H4 (cell line): ENCODE results near the gene KCTD6. TPM values are rescaled to one million over a fixed set of nuclear protein-coding genes. Genes with fewer than 3 reads are reported as not detected.
"Not testable (repeated sequence)": the region's sequence is repeated elsewhere in the genome, so short reads cannot be mapped to it uniquely, and the experiment has no call there.

Source experiments
- DNase-seq: peaks from one replicate; pipeline ENCODE4 v3.0.0-alpha.2; 2015; ENCODE audit warnings: low spot score
- total RNA-seq: library from RNA; depleted of rRNA; stranded (reverse); fragments of >200 nt; shearing (Covaris generic); gene quantifications from 2 replicates; pipeline ENCODE4 v1.2.3, GENCODE V29; 2014

KCTD6 gene
- total RNA-seq, 1 experiment from 2014 or later = 11.1 TPM

DNA sequence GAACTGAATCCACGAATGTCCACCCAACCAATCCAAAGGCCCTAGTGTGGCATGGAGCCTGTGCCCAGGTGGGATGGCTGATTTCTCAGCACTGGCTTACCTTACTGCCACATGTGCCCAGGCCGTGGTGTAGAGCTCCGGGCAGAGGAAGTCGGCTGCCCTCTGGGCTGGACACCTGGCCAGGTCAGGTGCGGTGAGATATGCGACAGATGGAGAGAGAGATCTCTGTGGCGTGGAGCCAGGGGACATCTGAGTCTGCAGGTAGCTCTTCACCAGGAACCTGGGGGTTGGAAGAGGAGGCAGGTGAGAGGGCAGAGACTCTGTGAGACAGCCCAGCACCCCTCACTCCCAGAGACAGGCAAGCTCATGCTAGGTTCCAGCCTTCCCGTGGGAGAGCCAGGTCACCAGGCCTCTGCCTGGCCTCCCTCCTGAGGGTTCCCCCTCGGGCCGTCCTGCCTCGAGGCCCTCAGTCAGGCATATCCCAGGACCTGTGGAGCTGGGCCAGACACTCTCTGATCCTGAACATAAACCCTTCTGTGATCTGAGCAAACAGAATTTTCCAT, 32.5 kb downstream of the KCTD6 start:
- no peak for DNase-seq

DNA sequence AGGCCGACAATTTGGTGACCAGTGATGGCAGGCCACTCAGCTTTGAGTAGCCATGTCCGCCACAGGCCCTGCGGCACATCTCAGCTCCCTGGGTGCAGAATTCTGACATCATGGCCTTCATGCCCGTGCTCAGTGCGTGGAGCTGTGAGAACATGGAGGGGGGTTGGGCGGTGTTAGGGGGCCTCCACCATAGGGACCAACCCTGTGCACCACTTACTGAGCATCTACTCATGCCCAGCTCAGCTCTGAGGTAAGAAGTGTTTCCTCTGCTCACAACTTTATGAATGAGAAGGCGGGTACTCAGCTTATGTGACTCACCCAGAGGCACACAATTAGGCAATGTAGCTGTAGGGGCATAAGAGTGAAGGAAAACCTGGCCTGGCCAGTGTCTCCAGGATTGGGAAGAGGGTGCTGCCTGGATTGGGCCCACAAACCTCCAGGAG, 34.6 kb downstream of the KCTD6 start:
- peak; percentile 89 for DNase-seq

GRCh38 chr3:58527440-58527839, 35.5 kb downstream of the KCTD6 start:
- DNase-seq = not testable (repeated sequence)

DNA sequence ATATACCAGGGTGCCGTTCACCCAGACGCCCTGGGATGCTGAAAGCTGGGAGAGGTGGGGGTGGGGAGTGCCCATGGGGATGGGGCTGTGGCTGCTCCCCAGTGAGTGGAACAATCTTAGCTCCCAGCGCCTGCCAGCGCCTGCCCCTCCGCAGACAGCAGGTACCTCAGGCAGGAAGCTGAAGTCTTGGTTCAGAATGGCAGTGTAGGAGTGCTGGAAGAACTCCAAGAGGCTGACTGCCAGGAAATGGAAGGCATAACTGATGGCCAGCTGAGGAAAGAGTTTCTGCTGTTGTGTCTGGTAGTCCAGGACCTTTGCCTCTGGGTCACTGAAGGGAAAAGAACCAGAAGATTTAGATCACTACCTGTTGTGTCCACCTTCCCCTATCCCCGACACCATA, 36.7 kb downstream of the KCTD6 start:
- DNase-seq = peak; percentile 53

- no peak for DNase-seq
Measured at GRCh38 chr3:58529516-58530353, 37.8 kb downstream of the KCTD6 start.

DNA sequence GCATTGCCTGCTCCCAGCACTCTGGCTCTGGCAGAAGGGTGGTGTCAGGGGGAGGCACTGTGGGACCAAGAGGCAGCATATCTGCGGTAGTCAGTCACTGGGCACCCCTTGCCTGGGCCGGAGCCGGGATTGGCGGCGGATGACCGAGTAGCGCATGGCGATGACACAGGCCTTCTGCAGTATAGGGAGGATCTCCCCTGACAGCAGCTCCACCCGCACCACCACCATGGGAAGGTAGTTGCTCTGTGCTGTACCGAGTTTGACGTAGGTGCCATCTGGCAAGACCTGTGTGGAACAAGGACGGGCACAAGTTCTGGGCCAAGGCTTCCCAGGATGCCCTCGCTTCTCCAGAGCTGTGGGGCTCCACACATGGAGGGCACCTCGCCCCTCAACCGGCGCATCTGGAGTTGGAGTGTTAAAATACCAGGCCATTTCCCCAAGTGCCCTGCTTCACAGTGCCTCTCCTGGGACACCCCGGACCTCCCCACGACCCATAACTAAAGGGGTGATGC, 38.5 kb downstream of the KCTD6 start:
- no peak for DNase-seq

GRCh38 chr3:58531555-58531954, 39.7 kb downstream of the KCTD6 start:
- DNase-seq = no peak

GRCh38 chr3:58531956-58532355, 40.1 kb downstream of the KCTD6 start:
- DNase-seq = no peak

- DNase-seq = peak; percentile 48
Measured at GRCh38 chr3:58532794-58533220, 40.9 kb downstream of the KCTD6 start.

DNA sequence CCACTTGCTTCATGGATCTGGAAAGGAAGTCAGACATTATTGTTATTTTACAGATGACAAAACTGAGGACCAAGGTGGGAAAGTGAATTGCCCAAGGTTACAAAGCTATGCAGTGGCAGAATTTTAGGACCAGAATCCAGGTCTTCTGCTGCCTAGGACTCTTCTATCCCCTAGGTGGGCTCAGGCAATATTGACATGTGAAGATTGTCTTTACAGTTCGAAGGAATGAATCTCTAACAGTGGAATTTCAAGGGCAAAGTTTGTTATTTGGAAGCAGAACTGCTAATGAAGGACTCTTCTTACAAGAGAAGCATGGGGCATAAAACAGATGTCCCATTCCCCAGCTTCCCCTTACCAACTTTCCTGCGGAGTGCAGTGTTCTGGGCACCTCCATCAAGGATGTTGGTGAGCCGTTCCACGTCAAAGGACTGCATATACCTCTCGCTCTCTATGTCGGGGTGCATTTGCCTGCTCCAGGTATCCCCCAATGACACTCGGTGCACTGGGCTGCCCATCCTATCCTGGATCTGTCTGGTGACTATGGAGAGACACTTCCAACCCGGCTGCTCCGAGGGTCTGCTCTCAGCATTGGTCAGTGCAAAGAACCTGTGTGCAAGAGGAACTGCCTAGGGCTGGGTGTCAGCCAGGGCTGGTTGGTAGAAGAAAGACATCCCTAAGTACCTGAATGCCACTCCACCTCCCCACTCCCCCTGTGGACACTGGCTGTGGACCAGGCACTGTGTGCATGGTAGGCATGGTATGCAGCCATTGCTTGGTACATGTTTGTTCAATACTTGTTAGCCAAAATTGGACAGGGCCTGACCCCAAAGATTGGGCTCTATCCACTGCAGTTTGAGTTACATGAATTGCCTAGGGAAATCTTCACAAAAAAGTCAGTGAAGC, 42.9 kb downstream of the KCTD6 start:
- no peak for DNase-seq

GRCh38 chr3:58535531-58536500, 43.9 kb downstream of the KCTD6 start:
- no peak for DNase-seq

GRCh38 chr3:58536501-58537411, 44.9 kb downstream of the KCTD6 start, which contains the start of gene ACOX2:
TSS of gene ACOX2 (minus strand) at chr3:58537190. CDS start at chr3:58535106, 2,084 bp downstream.
- DNase-seq = no peak

DNA sequence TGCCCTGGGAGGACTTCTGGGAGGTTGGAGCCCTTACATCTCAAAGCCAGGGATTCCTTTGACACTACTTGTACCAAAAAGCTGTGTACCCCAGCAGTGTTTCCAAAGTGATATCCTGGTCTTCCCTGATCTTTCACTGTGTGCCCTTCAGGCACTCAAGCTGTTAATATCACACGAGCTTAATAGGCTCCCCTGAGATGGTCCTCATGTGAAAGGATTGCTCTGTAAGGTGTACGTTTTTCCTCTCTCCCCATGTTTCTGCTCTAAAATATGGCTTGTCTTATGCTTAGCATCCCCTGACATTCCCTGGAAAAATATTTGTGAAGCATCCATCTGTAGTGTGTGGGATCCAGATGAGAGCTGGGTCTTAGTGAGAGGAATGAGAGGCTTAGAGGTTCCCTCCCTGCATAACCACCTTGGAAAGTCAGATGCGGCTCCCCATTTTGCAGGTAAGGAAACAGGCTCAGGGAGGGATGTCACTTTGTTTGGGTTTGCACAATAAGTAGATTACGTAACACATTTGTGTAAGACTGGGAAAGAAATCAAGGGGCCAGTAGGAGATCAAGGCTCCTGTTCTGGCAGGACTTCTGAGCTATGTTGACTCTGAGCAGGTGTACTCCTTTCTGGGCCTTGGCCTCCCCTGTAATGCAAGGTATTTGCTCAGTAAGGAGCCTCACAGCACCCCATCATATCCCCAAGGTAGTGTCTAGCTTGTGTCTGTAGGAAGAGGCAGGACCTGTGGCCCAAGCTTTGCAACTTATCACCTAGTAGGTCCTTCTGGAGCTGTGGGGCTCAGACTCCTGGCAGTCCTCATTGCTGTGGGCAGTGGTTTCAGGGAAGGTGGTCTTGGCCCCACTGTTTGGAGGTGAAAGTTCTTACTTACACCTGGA, 45.8 kb downstream of the KCTD6 start:
- no peak for DNase-seq

- DNase-seq = no peak
Measured at GRCh38 chr3:58539626-58540025, 47.7 kb downstream of the KCTD6 start.

- DNase-seq = no peak
Measured at GRCh38 chr3:58540176-58540858, 48.4 kb downstream of the KCTD6 start.

- no peak for DNase-seq
Measured at GRCh38 chr3:58544541-58544940, 52.6 kb downstream of the KCTD6 start.

DNA sequence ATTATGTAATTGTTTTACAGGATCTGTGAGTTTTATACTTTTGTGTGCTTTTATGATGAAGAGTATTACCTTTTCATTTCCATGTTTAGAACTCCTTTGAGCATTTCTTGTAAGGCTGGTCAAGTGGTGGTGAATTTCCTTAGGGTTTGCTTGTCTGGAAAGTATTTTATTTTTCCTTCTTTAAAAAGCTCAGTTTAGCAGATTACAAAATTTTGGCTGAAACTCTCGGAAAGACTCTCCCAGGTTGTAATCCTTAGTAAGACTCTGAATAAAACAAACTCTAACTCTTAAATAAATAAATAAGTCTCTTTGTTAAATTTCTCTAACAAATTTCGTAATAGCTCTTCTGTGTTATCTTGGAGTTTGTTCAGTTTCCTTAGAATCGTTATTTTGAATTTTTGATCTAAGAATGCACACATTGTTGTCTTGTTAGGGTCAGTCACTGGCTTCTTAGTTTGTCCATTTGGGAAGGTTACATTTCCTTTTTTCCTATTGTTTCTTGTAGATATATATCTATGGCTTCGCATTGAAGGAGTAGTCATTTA, 59.8 kb downstream of the KCTD6 start:
- no peak for DNase-seq
